DLD1 (cell line): ENCODE measurements around the gene MAP3K19.
"Not testable (repeated sequence)": the region's sequence is repeated elsewhere in the genome, so short reads cannot be mapped to it uniquely, and the experiment has no call there.

Experiments
- in situ Hi-C: cut with HindIII; loops from 2 replicates; pipeline ENCODE4 v1.10.0; 2017; ENCODE audit warnings: low sequenced_read_pairs

Gene MAP3K19

GRCh38 chr2:135052997-135053474, 5.8 kb upstream of the MAP3K19 start:
- in situ Hi-C loops, result no loop called here

DNA sequence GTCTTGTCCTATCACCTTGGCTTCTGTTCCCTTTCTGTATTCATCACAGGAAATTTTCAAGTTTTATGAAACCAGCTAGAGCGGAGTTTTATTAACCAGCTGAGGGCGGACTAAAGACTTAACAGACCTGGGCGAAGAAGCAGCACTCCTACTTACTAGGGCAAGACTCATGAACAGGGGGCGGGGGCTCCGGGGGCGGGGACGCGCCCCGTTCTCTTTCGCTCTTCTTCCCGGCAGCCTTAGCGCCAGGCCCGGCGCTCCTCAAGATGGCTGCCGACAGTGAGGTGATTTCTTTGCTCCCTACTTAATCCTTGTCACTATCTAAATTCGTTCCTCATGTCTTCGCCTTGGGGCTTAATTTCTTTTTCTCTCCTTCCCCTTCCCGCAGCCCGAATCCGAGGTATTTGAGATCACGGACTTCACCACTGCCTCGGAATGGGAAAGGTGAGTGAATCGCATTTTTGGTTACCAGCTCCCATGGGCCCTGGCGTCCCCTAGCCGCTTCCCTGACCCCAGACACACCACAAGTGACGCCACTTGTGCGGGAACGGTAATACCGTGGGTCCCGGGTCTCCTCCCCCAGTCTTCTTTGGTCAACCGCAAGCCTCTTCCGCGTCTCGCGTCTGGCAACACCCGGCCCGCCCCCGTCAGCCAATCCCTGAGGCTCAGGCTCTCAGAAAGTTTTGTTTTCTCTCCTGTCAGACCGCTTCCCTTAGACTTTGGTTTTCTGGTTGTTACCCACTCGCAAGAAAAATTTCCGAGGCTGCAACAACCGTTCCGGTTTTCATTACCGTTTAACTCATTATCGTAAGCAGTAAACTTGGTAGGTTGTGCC, 5.0 kb upstream of the MAP3K19 start, which contains the start of gene RAB3GAP1:
Gene RAB3GAP1, plus strand, starts transcription at position 251 of the 835 bp plus-strand sequence. Its CDS starts 16 bp downstream, at position 267.
- in situ Hi-C loops, result no loop called here

- in situ Hi-C loops, result no loop called here
Observed at GRCh38 chr2:135050684-135051083, 3.4 kb upstream of the MAP3K19 start.

GRCh38 chr2:135050132-135050531, 2.9 kb upstream of the MAP3K19 start:
- in situ Hi-C loops, result no loop called here

DNA sequence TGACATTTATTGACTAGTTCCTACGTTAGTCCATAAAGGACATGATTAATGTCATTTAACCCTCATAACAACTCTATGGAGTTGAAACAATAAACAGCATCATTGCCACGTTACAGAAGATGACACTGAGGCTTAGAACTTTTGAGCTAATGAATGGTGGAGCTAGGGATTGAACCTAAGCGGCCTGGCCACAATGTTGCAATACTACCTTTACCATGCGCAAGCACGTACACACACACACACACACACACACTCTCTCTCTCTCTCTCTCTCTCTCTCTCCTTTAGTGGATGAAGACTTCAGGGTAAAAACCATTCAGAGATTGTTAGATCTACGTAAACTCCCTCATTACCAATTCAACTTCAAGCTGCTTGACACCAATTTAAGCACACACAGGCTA, 875 bp upstream of the MAP3K19 start:
- in situ Hi-C loops, result no loop called here

- in situ Hi-C loops, result no loop called here
Observed at GRCh38 chr2:135043345-135043744, 3.9 kb downstream of the MAP3K19 start.

- in situ Hi-C loops, result no loop called here
Observed at GRCh38 chr2:135037831-135038230, 9.4 kb downstream of the MAP3K19 start.

DNA sequence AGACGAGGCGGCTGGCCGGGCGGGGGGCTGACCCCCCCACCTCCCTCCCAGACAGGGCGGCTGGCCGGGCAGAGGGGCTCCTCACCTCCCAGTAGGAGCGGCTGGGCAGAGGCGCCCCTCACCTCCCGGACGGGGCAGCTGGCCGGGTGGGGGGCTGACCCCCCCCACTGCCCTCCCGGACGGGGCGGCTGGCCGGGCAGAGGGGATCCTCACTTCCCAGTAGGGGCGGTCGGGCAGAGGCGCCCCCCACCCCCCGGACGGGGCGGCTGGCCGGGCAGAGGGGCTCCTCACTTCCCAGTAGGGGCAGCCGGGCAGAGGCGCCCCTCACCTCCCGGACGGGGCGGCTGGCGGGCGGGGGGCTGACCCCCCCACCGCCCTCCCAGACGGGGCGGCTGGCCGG, 14.0 kb downstream of the MAP3K19 start:
- in situ Hi-C loops, result not testable (repeated sequence)

- in situ Hi-C loops, result no loop called here
Observed at GRCh38 chr2:135030826-135031225, 16.4 kb downstream of the MAP3K19 start.

DNA sequence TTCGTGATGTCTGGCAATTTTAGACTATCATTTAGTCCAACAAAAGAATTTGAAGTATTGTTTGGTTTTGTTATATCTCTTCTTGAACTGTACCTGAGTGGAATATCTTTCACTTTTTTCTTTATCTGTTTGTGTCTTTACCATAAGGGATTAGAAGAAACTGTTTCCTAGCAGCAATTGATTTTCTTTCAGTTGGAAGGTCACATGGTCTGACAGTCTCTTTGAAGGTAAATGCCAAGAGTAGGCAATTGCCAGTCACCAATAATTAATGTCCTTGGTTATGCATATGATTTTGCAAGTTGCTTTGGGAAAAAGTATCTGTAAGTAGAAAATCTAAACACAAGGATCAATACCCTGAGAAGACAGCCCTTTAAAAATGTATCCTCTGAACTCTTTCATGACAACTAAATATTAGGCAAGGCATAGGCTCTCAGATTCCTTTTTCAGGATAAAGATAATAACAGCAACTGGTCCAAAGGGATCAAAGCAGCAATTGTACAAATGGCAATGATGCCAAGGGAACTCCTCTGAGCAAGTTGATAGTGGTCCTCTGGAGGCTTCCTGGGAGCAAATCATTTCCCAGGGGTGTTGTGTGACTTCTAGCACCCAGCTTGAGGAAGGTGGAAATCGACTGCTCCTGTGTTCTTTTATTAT, 17.6 kb downstream of the MAP3K19 start:
- in situ Hi-C loops, result no loop called here

DNA sequence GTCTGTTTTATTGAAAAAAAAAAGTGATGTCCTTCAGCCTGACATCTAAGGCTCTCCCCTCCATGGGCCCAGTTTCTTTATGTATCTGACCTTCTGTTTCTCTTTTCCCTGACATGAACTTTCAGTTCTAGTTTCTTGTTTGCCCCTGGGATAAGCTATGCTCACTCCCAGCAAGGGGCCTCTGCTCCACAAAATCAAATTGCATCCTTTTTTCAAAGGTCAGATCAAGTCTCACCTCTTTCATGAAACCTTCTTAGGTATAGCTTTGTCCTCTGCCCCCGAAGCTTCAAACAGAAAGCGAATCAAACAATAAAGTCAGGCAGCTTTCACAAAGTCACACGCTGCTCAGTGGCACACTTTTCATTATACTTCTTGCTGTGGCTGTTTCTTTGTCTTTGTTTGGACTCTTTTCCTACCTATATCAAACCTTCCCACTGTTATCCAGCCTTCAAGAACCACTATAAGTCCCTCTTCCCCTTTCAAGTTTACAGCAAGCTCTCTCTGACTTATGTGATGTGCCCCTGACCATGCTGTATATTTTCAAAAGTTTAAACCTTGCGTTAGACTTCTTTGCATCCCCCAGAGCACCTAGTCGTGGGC, 23.3 kb downstream of the MAP3K19 start:
- in situ Hi-C loops, result no loop called here

- in situ Hi-C loops, result no loop called here
Observed at GRCh38 chr2:135022952-135023880, 24.0 kb downstream of the MAP3K19 start.

DNA sequence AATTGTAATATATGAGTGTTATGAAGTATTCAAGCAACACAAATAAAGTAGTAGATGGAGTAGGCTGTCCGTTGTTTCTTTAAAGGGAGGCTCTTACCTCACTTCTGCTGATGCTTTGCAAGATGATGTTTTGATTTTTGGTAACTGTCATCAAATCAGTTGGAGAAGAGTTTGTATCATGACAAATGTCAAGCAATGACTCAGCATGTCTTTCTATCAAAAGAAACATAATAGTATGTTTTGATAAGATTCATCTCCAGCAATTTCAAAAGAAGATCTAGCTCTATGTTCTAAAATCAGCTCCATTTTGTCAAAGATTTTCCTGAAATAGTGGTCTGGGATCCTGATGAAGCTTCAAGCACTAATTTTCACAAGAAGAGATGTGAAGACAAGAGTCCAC, 25.6 kb downstream of the MAP3K19 start:
- in situ Hi-C loops, result no loop called here

DNA sequence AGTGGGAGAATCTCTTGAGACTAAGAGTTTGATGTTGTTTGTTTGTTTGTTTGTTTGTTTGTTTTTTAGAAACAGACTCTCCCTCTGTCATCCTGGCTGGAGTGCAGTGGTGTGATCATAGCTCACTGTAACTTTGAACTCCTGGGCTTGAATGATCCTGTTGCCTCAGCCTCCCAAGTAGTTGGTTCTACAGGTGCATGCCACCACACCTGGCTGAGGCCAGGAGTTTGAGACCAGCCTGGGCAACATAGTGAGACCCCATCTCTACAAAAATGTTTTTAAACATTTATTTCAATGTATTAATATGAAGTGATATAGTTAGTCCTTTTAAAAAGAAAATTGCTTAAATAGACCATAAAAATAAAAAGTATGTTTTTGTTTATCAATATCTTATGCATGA, 35.6 kb downstream of the MAP3K19 start:
- in situ Hi-C loops, result no loop called here

DNA sequence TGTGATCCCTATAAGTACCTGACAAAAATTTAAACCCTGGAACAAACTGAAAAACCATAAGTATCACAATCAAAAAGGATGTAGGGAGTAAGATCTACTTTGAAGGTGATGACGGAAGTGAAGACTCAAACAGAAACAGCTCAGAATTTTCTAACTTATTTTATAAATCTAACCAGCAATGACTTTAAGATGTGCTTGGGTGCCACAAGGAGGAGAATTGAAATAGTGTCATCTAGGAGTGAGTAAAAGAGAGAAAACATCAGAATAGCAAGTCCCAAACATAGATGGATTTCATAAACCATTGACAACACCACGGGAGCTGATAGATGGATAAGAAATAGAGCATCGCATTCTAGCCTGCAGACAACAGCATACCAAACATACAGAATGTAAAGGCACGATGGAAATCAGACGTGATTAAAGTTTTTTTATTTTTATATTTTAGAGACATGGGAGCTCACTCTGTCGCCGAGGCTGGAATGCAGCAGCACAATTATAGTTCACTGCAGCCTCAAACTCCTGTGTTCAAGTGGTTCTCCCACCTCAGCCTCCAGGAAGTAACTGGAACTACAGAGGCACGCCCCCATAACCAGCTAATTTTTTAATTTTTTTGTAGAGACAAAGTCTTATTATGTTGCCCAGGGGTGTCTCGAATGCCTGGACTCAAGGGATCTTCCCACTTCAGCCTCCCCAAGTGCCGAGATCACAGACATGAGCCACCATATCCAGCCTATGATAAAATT, 36.9 kb downstream of the MAP3K19 start:
- in situ Hi-C loops, result no loop called here

DNA sequence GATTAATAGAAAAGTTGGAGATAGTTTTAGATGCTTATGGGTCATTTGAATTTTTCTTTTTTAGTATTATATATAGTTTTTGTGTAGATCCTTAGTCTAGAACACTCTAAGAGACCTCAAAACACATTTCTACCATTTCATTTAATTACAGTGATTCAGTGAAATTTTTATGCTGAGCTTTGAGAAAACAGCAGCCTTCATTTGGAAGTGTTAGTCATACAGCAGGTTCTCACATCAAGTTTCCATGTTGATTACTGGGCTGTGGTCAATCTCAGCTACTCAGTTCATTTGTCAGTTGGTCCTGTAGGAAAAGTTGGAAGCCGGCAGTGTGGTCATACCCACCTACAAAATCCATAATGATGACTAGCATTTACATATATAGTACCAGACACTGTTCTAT, 37.9 kb downstream of the MAP3K19 start:
- in situ Hi-C loops, result no loop called here

GRCh38 chr2:135005753-135006152, 41.5 kb downstream of the MAP3K19 start:
- in situ Hi-C loops, result no loop called here

DNA sequence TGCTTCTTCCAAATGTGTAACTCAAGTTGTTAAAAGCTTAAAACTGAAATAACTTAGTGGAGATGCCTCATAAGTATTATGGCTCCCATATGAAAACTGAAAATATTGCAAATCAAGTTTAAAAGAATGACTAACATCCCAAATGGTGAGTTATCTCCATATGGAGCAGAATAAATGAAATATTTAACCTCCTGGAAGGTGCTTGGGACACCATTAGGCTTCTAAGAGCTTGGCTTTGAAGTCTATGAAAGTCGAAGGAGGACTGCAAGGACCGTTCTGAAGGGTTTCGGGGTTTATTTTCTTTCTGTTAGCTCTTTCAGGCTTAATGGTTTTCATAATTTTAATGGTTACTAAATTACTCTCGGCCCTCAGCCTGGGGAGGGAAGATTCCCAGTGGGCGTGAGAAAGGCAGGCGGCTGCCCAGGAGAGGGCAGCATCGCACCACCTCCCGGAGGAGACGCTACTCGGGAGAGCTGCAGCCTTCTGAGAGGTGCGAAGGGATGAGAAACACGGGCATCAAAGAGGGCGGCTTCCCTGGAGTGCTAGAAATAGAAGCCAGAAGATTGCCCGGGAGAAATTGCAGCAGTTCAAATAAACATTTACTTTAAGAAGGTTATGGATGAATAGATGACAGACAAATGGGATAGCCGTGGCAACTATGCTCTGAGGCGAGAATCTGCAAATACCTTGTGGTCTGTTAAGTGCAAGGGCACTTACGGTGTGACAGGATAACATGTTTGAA, 43.1 kb downstream of the MAP3K19 start:
- in situ Hi-C loops, result no loop called here

- in situ Hi-C loops, result no loop called here
Observed at GRCh38 chr2:135002836-135003235, 44.4 kb downstream of the MAP3K19 start.
